ENCODE measurements around the gene CTNNAL1.
"Not testable (repeated sequence)": the region's sequence is repeated elsewhere in the genome, so short reads cannot be mapped to it uniquely, and the experiment has no call there.

Gene CTNNAL1

GRCh38 chr9:108991479-108991878, 21.8 kb downstream of the CTNNAL1 start:
- no peaks in the 10 kb centered on the region for H3K4me1 ChIP-seq (ENCODE audit: insufficient read depth, low read length)
- H3K9ac ChIP-seq (ENCODE audit: low read depth, low read length): no peak overlapping the region
- H3K36me3 ChIP-seq (ENCODE audit: insufficient read depth, low read length): no peaks in the 10 kb centered on the region
- no peaks in the 10 kb centered on the region for H3K9me3 ChIP-seq (ENCODE audit: control insufficient read depth, insufficient read depth, low read length)

GRCh38 chr9:108983885-108984284, 29.4 kb downstream of the CTNNAL1 start:
- Histone ChIP-seq H3K9ac (ENCODE audit: low read depth, low read length) (no peak overlapping the region), H3K4me1 (ENCODE audit: insufficient read depth, low read length) (no peaks in the 10 kb centered on the region), H3K9me3 (ENCODE audit: control insufficient read depth, insufficient read depth, low read length) (no peaks in the 10 kb centered on the region), H3K36me3 (ENCODE audit: insufficient read depth, low read length) (no peaks in the 10 kb centered on the region)

- H3K36me3 ChIP-seq (ENCODE audit: insufficient read depth, low read length): no peaks in the 10 kb centered on the region
- no peaks in the 10 kb centered on the region for H3K9me3 ChIP-seq (ENCODE audit: control insufficient read depth, insufficient read depth, low read length)
- H3K9ac ChIP-seq (ENCODE audit: low read depth, low read length): no peak overlapping the region
- no peaks in the 10 kb centered on the region for H3K4me1 ChIP-seq (ENCODE audit: insufficient read depth, low read length)
Observed at GRCh38 chr9:108980893-108981292, 32.4 kb downstream of the CTNNAL1 start.

- Histone ChIP-seq H3K9ac (ENCODE audit: low read depth, low read length) (no peak overlapping the region), H3K9me3 (ENCODE audit: control insufficient read depth, insufficient read depth, low read length) (no peaks in the 10 kb centered on the region), H3K4me1 (ENCODE audit: insufficient read depth, low read length) (no peaks in the 10 kb centered on the region), H3K36me3 (ENCODE audit: insufficient read depth, low read length) (no peaks in the 10 kb centered on the region)
Observed at GRCh38 chr9:108978205-108978604, 35.1 kb downstream of the CTNNAL1 start.

GRCh38 chr9:108973895-108974294, 39.4 kb downstream of the CTNNAL1 start:
- H3K36me3 ChIP-seq (ENCODE audit: insufficient read depth, low read length): no peaks in the 10 kb centered on the region
- no peaks in the 10 kb centered on the region for H3K9me3 ChIP-seq (ENCODE audit: control insufficient read depth, insufficient read depth, low read length)
- no peak overlapping the region for H3K9ac ChIP-seq (ENCODE audit: low read depth, low read length)
- H3K4me1 ChIP-seq (ENCODE audit: insufficient read depth, low read length): no peaks in the 10 kb centered on the region

GRCh38 chr9:108972626-108973209, 40.6 kb downstream of the CTNNAL1 start:
- Histone ChIP-seq H3K9ac (ENCODE audit: low read depth, low read length) (no peak overlapping the region), H3K9me3 (ENCODE audit: control insufficient read depth, insufficient read depth, low read length) (no peaks in the 10 kb centered on the region), H3K4me1 (ENCODE audit: insufficient read depth, low read length) (no peaks in the 10 kb centered on the region), H3K36me3 (ENCODE audit: insufficient read depth, low read length) (no peaks in the 10 kb centered on the region)

GRCh38 chr9:108972186-108972585, 41.1 kb downstream of the CTNNAL1 start:
- no peaks in the 10 kb centered on the region for H3K36me3 ChIP-seq (ENCODE audit: insufficient read depth, low read length)
- H3K9me3 ChIP-seq (ENCODE audit: control insufficient read depth, insufficient read depth, low read length): no peaks in the 10 kb centered on the region
- no peak overlapping the region for H3K9ac ChIP-seq (ENCODE audit: low read depth, low read length)
- H3K4me1 ChIP-seq (ENCODE audit: insufficient read depth, low read length): no peaks in the 10 kb centered on the region

GRCh38 chr9:108971392-108971791, 41.9 kb downstream of the CTNNAL1 start:
- H3K9me3 ChIP-seq (ENCODE audit: control insufficient read depth, insufficient read depth, low read length); H3K9ac ChIP-seq (ENCODE audit: low read depth, low read length); H3K4me1 ChIP-seq (ENCODE audit: insufficient read depth, low read length); H3K36me3 ChIP-seq (ENCODE audit: insufficient read depth, low read length): not testable (repeated sequence)

GRCh38 chr9:108967916-108968315, 45.4 kb downstream of the CTNNAL1 start:
- H3K36me3 ChIP-seq (ENCODE audit: insufficient read depth, low read length): no peaks in the 10 kb centered on the region
- H3K9ac ChIP-seq (ENCODE audit: low read depth, low read length): no peak overlapping the region
- H3K9me3 ChIP-seq (ENCODE audit: control insufficient read depth, insufficient read depth, low read length): no peaks in the 10 kb centered on the region
- no peaks in the 10 kb centered on the region for H3K4me1 ChIP-seq (ENCODE audit: insufficient read depth, low read length)

GRCh38 chr9:108963459-108964143, 49.7 kb downstream of the CTNNAL1 start:
- Histone ChIP-seq H3K9me3 (ENCODE audit: control insufficient read depth, insufficient read depth, low read length) (no peaks in the 10 kb centered on the region), H3K4me1 (ENCODE audit: insufficient read depth, low read length) (no peaks in the 10 kb centered on the region), H3K36me3 (ENCODE audit: insufficient read depth, low read length) (peaks cover 2% of the 10 kb centered on the region; the same call in 1 of the 2 replicates), H3K9ac (ENCODE audit: low read depth, low read length) (no peak overlapping the region)

GRCh38 chr9:108961151-108961550, 52.1 kb downstream of the CTNNAL1 start:
- Histone ChIP-seq H3K9ac (ENCODE audit: low read depth, low read length) (no peak overlapping the region), H3K9me3 (ENCODE audit: control insufficient read depth, insufficient read depth, low read length) (no peaks in the 10 kb centered on the region), H3K4me1 (ENCODE audit: insufficient read depth, low read length) (no peaks in the 10 kb centered on the region), H3K36me3 (ENCODE audit: insufficient read depth, low read length) (peaks cover 2% of the 10 kb centered on the region; the same call in 1 of the 2 replicates)

GRCh38 chr9:108960331-108960730, 53.0 kb downstream of the CTNNAL1 start:
- Histone ChIP-seq H3K4me1 (ENCODE audit: insufficient read depth, low read length) (no peaks in the 10 kb centered on the region), H3K9ac (ENCODE audit: low read depth, low read length) (no peak overlapping the region), H3K36me3 (ENCODE audit: insufficient read depth, low read length) (peaks cover 2% of the 10 kb centered on the region; the same call in 1 of the 2 replicates), H3K9me3 (ENCODE audit: control insufficient read depth, insufficient read depth, low read length) (no peaks in the 10 kb centered on the region)

- H3K36me3 ChIP-seq (ENCODE audit: insufficient read depth, low read length): peaks cover 2% of the 10 kb centered on the region; the same call in 1 of the 2 replicates
- H3K9me3 ChIP-seq (ENCODE audit: control insufficient read depth, insufficient read depth, low read length): no peaks in the 10 kb centered on the region
- no peak overlapping the region for H3K9ac ChIP-seq (ENCODE audit: low read depth, low read length)
- H3K4me1 ChIP-seq (ENCODE audit: insufficient read depth, low read length): no peaks in the 10 kb centered on the region
Observed at GRCh38 chr9:108956631-108957026, 56.7 kb downstream of the CTNNAL1 start.

- no peaks in the 10 kb centered on the region for H3K9me3 ChIP-seq (ENCODE audit: control insufficient read depth, insufficient read depth, low read length)
- H3K36me3 ChIP-seq (ENCODE audit: insufficient read depth, low read length): peaks cover 2% of the 10 kb centered on the region; the same call in 1 of the 2 replicates
- H3K9ac ChIP-seq (ENCODE audit: low read depth, low read length): no peak overlapping the region
- H3K4me1 ChIP-seq (ENCODE audit: insufficient read depth, low read length): no peaks in the 10 kb centered on the region
Observed at GRCh38 chr9:108956022-108956630, 57.2 kb downstream of the CTNNAL1 start.

- Histone ChIP-seq H3K36me3 (ENCODE audit: insufficient read depth, low read length) (no peaks in the 10 kb centered on the region), H3K9ac (ENCODE audit: low read depth, low read length) (no peak overlapping the region), H3K4me1 (ENCODE audit: insufficient read depth, low read length) (no peaks in the 10 kb centered on the region), H3K9me3 (ENCODE audit: control insufficient read depth, insufficient read depth, low read length) (no peaks in the 10 kb centered on the region)
Observed at GRCh38 chr9:108953983-108954574, 59.2 kb downstream of the CTNNAL1 start.

Data from ES-I3 (cell line).